Left colon (tissue), 2 donors: ENCODE data around the gene DNM1. TPM values are rescaled to one million over a fixed set of nuclear protein-coding genes. Genes with fewer than 3 reads are reported as not detected.
A peak's percentile ranks its signal among the peaks of the same experiment; 100 is the strongest.

Experiments
- ATAC-seq: fragments of 200-7000 bp; cut with Tn5 transposase; one replicate; pipeline ENCODE4 v1.9.1; 2020; ENCODE audit warnings: mild to moderate bottlenecking, moderate library complexity
- DNase-seq, 2 donors: peaks; one replicate each; pipeline ENCODE4 v3.0.0-alpha.2; 2020
- intact Hi-C, 2 donors: fragments of 100-400 bp; cut with DNase I in 1 of 2; cut with micrococcal nuclease in 1 of 2; formaldehyde crosslinking; loops; one replicate each; pipeline versions ENCODE4 v1.11.2 to v1.14.0; 2022; cut with DNase I, micrococcal nuclease
- total RNA-seq, 2 donors: library from RNA; stranded (reverse); fragmentation: NEBNext Ultra II Directional; extraction: Animal tissue kit (Norgen Biotek cat#: 25700); gene quantifications; one replicate each; pipeline ENCODE4 v1.2.1, GENCODE V29; 2021
- donor health status: DM: no; HTN: no; CAD: no.
- donor health status: DM: yes; HTN: yes; CAD: no.

DNM1 gene
- total RNA-seq, 2 donors from 2014 or later: 3.8 to 7.8 TPM

- DNase-seq: no peak
- intact Hi-C loops: no loop called here
Observed at GRCh38 chr9:128201441-128202369, 1.5 kb upstream of the DNM1 start.

DNA sequence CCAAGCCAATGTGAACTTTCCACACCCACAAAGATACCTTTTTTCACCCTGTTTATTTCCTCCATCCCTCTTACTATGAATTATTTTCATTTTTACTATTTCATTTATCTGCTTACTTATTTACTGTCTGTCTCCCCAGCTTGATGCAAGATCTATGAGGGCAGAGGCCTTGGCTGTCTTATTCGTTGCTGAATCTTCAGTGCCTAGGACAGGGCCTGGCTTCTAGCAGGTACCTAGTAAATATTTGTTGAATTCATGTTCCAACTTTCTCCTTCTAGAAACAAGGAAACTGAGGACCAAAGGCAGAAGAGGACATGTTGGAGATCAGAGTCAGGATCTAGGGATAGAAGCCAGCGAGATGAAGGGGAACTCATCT lies 543 bp upstream of the DNM1 start:
- intact Hi-C loops: no loop called here
- ATAC-seq: no peak
- no peak for DNase-seq

More at GRCh38 chr9:128201441-128202369, 1.5 kb upstream of the DNM1 start:
- ATAC-seq: no peak

DNA sequence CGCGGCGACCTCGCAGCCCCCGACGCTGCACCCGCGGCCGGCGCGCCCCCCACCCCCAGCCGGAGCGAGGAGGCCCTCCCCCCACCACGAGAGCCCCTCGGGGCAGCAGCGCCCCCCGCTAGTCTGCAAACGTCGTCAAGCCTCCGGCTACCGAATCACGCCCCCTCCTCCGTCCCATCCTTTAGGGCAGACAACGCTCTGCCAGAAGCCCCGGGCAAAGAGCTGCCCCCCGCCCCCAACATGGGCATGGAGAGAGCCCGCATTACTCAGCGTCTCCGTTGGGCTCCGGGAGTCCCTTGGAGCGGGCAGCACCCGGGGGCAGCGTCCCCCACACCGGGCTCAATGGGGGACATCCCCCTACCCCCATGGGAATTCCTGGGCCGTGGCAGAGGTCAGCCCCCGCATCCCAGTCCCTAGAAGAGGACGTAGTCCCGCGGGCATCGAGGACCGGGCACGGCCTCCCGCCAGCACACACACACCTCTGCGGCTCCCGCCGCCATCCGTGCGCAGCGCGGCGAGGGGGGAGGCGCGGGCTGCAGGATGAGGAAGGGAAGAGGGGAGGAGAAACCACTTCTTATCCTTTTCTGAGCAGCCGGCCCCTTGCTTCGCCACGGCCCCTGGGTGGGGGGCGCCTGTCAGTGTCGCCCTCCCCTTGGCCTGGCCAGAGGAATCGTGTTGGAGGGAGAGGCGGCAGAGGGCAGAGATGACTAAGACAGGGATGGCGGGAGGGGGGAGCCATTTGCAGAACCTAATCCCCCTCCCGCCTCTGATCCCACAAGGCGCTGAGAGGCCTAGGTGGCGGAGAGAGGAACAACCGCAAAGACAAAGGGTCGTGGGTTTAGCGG lies 750 bp downstream of the DNM1 start:
- ATAC-seq: peak; percentile 41
- DNase-seq: no peak
- intact Hi-C loops: no loop called here

DNA sequence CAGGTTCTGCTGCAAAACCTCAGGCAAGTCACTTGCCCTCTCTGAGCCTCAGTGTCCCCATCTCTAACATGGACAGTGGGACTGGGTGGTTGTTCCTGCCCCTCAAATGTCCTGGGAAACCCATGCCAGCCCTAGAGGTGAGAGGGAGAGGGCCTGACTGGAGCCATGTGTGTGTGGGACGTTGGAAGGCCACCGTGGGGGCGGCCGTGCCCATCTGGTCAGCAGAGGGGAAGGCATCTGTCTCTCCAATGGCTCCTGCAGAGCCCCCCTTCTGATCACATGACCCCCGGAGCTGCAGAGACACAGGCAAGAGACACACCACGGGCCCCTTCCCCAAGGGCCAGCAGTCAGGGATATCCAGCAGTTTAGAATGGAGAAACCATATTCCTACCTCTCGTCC lies 1.7 kb downstream of the DNM1 start:
- ATAC-seq: no peak
- intact Hi-C loops: no loop called here
- no peak for DNase-seq

- DNase-seq (no peak), ATAC-seq (no peak)
- intact Hi-C loops: no loop called here
Observed at GRCh38 chr9:128205296-128205944, 2.2 kb downstream of the DNM1 start.

DNA sequence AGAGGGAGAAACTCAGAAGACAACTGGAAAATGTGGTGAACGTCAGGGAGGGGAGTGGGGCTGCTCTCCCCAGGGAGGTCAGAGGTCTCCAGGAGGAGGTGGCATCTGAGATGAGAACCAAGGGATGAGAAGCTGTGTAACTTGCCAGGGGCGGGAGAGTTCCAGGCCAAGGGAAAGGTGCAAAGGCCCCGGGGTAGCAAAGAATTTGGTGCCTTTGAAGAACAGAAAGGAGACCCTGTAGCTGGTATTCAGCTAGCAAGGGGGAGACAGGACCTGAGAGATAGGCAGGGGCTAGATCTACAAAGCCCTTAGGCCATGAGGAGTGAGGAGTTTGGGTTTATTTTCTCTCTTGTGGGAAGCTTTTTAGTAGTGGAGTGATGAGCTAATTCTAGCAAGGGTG lies 3.3 kb downstream of the DNM1 start:
- intact Hi-C loops: no loop called here
- no peak for DNase-seq
- no peak for ATAC-seq

GRCh38 chr9:128206916-128207910 lies 4.0 kb downstream of the DNM1 start:
- ATAC-seq (peak; percentile 35), DNase-seq (no peak)
- intact Hi-C loops: no loop called here

GRCh38 chr9:128208386-128208785 lies 5.2 kb downstream of the DNM1 start:
- intact Hi-C loops: no loop called here
- DNase-seq (no peak), ATAC-seq (no peak)

DNA sequence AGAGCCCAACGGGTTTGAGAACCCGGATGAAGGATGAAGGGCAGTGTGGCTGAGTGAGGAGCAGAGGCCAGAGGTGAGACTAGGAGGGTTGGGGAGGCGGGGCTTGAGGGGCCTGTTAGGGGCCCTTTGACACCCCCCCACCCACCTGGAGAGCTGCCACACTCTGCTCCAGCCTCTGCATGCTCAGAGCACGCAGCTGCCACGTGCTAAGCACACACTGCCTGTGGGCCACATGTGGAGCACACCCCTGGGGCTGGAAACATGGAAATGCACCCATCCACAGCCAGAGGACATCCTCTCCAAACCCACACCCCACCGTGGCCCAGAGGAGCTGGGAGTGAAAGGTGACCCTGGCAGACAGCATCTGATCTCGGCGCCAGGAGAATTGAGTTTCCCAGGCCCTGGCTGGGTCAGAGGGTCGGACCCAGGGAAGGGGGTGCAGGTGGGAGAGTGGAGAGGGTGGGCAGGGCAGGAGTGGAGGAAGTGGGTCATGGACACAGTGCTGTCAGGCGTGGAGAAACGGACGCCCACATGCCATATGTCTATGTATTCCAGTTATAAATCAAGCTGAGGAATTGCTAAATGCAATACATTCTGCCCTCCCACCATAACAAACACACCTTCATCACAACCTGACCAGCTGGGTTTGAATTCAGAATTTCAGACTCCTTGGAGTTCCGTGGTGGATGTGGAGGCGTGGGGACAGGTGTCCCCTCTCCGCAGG lies 5.9 kb downstream of the DNM1 start:
- no peak for ATAC-seq
- intact Hi-C loops: no loop called here
- DNase-seq: no peak

GRCh38 chr9:128211186-128211980 lies 8.2 kb downstream of the DNM1 start:
- ATAC-seq (peak; percentile 71), DNase-seq (no peak)
- intact Hi-C loops: no loop called here

DNA sequence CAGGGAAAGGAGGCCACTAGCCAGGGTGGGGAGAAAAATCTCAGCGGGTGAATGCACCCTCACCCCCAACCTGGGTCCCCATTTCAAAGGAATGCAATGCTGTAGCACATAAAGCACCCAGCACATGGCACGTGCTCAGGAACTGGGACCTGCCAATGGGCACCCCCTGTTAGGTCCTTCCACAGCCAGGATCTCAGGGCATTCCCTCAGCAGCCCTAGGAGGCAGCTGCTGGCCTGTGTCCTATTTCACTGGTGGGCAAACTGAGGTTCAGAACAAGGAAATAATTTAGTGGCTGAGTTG lies 8.8 kb downstream of the DNM1 start:
- ATAC-seq (no peak), DNase-seq (no peak)
- intact Hi-C loops: no loop called here

GRCh38 chr9:128213746-128214497 lies 10.7 kb downstream of the DNM1 start:
- ATAC-seq (no peak), DNase-seq (no peak)
- intact Hi-C loops: no loop called here

DNA sequence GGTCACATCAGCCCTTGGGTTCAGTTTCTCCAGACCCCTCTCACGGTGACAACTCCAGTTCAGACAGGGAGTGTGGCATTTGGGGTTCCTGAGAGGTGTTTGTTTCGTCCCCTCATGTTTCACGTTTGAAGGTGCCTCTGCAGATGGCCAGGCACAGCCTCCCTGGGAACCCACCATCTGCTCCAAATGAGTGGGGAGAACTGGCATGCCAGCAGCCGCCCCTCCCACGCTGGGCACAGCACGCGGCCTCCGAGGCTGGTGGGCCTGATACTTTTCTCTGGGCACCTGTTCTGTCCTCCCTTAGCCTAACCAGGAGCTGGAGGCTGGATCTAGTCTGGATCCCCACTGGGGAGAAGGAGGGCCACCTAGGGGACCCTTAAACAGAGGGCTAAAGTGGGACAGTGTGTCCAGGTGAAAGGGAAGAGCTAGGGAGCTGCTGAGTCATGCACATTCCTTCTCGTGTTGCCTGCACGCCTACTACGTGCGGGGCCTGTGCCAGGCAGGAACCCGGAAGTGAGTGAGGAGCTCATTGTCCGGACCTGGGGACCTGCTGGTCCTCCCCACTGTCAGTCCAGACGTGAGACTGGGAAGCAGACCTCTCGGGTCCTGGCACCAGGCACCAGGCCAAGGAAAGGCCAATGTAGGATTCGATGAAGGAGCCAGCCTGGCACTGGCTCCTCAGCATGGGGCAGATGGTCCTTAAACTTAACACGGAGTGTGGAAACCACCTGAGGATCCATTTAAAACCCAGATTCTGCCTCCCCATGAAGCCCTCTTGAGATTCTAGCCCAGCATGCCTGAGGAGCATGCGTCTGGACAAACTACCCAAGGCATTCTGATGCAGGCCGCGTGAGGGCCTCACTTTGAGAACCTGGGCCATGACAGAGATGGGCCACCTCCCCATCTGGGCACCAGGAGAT lies 11.7 kb downstream of the DNM1 start:
- intact Hi-C loops: no loop called here
- DNase-seq (no peak), ATAC-seq (no peak)

DNA sequence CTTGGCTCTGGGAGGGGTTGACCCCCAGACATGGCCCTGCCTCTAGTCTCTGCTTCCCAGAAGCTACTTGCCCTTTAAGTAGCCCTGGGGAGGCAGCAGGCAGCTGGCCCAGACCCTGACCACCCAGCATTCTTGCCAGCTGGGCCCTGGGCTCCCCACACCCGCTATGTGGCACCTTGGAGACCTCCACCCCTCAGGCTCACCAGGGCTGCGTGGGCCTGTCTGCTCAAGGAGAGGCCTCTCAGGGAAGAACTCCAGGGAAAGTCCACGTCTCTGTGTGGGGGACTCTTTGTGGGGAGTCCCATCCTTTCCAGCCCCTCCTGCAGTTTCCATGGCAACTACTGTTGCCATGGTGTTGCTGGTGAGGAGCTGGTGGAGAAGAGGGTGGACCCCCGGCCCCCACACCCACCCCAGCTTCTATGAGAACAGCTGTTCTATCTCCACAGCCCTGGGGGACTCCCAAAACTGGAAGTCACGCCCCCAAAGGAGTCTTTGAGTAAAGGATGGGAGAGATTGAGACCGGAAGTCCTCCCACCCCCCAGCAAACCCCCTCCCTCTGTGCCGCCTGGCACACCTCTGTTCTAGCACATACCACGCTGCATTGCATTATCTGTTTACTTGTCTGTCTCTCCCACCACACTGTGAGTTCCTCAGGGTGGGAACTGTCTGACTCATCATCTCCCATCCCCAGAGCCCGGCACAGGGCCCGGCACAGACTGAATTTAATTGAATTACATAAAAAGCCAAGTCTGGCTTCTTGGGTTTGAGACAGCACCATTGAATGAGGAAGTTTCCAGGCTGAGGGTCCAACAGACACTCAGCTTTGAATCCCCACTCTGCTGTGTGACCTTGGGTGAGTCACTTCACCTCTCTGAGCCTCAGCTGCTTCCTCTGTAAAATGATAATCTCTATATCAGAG lies 12.6 kb downstream of the DNM1 start:
- intact Hi-C loops: no loop called here
- ATAC-seq: no peak
- DNase-seq: no peak
